A549 treated with dexamethasone at 1 μM for 4 hours (cell line): ENCODE results near the gene PTAR1. TPM values are rescaled to one million over a fixed set of nuclear protein-coding genes. Genes with fewer than 3 reads are reported as not detected.

Experiments used
- total RNA-seq: library from RNA; stranded (reverse); fragments of 200-300 nt; extraction: Qiagen RNA extraction; gene quantifications from 5 replicates; pipeline ENCODE4 v1.2.3, GENCODE V29; 2022

The PTAR1 gene, protein sequence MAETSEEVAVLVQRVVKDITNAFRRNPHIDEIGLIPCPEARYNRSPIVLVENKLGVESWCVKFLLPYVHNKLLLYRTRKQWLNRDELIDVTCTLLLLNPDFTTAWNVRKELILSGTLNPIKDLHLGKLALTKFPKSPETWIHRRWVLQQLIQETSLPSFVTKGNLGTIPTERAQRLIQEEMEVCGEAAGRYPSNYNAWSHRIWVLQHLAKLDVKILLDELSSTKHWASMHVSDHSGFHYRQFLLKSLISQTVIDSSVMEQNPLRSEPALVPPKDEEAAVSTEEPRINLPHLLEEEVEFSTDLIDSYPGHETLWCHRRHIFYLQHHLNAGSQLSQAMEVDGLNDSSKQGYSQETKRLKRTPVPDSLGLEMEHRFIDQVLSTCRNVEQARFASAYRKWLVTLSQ
- 11.0 to 18.9 TPM (median 16.7 TPM) in 5 replicates for total RNA-seq

GRCh38 chr9:69759421-69760277, at the start of gene PTAR1:
Gene PTAR1, minus strand, starts transcription at chr9:69760011. Its CDS starts 73 bp downstream, at chr9:69759938.

DNA sequence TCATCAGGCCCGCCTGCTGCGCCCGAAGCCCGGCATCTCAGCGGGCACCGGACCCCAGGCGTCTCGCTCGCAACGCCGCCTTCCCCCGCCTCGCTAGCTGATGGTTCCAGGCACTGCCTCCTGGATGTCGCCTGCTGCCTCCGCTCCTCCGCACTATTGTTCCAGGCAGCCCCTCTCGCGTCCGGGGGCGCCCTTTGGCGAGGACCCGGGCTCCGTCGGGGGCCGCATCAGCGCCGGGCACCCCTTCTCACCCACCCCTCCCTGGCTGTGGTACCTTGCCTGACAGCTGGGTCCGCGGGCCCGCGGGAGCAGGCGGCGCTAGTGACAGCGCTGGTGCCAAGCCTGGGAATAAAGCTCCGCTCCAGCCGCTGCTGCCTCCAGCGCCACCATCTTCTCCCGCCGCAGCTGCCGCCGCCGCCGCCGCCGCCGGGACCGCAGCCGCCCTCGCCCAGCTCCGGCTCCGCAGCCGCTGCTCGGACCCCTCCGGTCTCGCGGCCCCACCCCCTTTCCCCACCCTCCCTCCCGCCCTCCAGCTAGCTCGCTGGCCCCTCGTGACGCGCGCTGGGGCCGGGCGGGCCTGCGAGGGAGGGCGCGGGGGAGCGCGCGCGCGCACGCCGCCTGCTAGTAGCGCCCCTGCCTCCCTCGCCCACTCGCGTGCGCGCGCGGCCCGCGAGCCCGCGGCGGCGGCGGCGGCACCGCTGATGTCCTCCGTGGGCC, 87.8 kb downstream of the PTAR1 start, which contains the start of gene APBA1:
Gene APBA1 (minus strand): TSS at position 493 of the 717 bp plus-strand sequence.

Other genes starting within 250 kb of the PTAR1 start
- 0.13 to 0.68 TPM (median 0.15 TPM) in 5 replicates for gene APBA1, start 87.6 kb downstream of the PTAR1 start, total RNA-seq
- not detected in 5 replicates for gene CFAP95, start 60.8 kb upstream of the PTAR1 start, total RNA-seq